Breast epithelium (tissue), 3 donors: Measurements from ENCODE around the gene UBE2E1.

Experiments
- CTCF ChIP-seq, 3 donors: fragments of 450-650 bp; IDR thresholded peaks; one replicate each; pipeline ENCODE4 v1.5.1; 2016 to 2017; ENCODE audit warnings: antibody characterized with exemption in 3 of 3, mild to moderate bottlenecking in 3 of 3, moderate library complexity in 3 of 3
- POLR2A ChIP-seq: fragments of 450-650 bp; IDR thresholded peaks from one replicate; pipeline ENCODE4 v1.6.1; 2016; ENCODE audit warnings: antibody characterized with exemption, mild to moderate bottlenecking, moderate library complexity
- POLR2AphosphoS5 ChIP-seq, 3 donors: sonication (generic); formaldehyde crosslinking; IDR thresholded peaks; one replicate each; pipeline ENCODE4 v1.6.1; 2017; ENCODE audit warnings: antibody characterized with exemption in 3 of 3

GRCh38 chr3:23778446-23778845, 27.3 kb upstream of the UBE2E1 start:
- TF ChIP-seq POLR2AphosphoS5 (IDR thresholded peaks at IDR 0.05) (no peak), CTCF (IDR thresholded peaks at IDR 0.05) (no peak), POLR2A (no peak)
